Right ventricle myocardium superior (tissue), 1 donor: ENCODE results near the gene SLCO2A1. TPM values are rescaled to one million over a fixed set of nuclear protein-coding genes. Genes with fewer than 3 reads are reported as not detected.

ENCODE experiments used
- ATAC-seq: fragments of 200-7000 bp; cut with Tn5 transposase; one replicate; pipeline ENCODE4 v1.9.1; 2020; ENCODE audit warnings: mild to moderate bottlenecking; ENCODE audit not compliant: poor library complexity
- DNase-seq: peaks from one replicate; pipeline ENCODE4 v3.0.0-alpha.2; 2020
- intact Hi-C: fragments of 100-400 bp; cut with DNase I; formaldehyde crosslinking; loops from one replicate; pipeline ENCODE4 v1.11.2; 2022
- total RNA-seq: library from RNA; stranded (reverse); fragmentation: NEBNext Ultra II Directional; extraction: Animal tissue kit (Norgen Biotek cat#: 25700); gene quantifications from one replicate; pipeline ENCODE4 v1.2.1, GENCODE V29; 2021
- donor health status: DM: no; HTN: yes; CAD: no; lungs with severe emphysema.

The SLCO2A1 gene
- total RNA-seq, 1 donor from 2014 or later, result 8.3 TPM

- no peak for ATAC-seq
- DNase-seq, result no peak
- intact Hi-C loops, result no loop called here
Measured at GRCh38 chr3:133967992-133968892, 61.5 kb downstream of the SLCO2A1 start.

DNA sequence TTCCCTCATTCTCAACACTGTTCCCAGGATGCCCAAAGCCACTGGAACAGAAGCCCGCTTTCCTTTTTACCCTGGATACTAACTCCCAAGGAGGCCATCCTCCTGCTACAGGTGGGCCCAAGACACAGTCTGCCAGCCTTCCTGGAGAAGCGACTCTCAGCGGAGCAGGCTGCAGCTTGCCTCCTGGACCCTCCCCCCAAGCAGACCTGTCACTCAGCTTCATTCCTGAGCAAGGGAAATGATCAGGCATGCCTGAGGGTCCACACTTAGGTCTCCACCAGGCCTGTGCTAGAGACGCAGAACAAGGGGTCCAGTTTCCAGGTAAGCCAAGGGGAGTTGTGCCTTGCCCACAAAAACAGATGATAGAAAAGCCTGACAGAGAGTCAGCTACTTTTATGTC lies 62.8 kb downstream of the SLCO2A1 start:
- DNase-seq, result no peak
- intact Hi-C loops, result no loop called here
- no peak for ATAC-seq

DNA sequence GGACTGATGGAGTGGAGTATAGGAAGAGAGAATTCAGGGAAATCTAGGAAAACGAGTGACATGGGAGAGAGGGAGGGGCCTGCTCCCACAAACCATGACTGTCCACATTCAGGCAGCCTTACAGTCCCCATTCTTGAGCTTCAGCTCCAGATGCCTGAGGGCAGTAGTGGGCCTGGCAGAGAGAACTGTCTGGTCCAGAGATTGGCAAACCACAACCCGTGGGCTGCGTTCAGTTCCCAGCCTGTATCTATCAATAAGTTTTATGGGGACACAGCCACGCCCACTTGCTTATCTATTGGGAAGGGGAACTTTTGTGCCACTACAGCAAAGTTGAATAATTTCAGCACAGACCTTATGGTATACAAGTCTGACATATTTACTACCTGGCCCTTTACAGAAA lies 63.8 kb downstream of the SLCO2A1 start:
- DNase-seq (no peak), ATAC-seq (no peak)
- intact Hi-C loops, result no loop called here

GRCh38 chr3:133965013-133965570 lies 64.6 kb downstream of the SLCO2A1 start:
- DNase-seq (no peak), ATAC-seq (no peak)
- intact Hi-C loops, result no loop called here

DNA sequence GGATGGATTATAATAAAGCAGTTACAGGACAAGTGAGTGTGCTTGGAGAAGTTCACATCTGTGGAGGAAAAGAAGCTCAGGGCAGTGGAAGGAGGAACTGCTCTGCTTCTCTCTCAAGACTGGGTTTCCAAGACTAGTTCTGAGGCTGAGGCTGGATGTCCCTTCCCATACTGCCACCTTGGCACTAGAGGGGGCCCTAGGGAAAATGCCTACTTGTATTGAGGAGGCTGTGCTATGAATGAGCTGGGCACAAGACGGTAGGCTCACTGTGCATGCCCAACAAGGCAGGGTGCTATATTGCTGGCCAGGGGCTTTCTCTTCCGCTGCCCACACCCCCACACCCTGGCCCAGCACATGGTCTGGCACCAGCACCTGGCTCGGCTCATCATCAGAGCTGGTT lies 65.2 kb downstream of the SLCO2A1 start:
- ATAC-seq (no peak), DNase-seq (no peak)
- intact Hi-C loops, result no loop called here

DNA sequence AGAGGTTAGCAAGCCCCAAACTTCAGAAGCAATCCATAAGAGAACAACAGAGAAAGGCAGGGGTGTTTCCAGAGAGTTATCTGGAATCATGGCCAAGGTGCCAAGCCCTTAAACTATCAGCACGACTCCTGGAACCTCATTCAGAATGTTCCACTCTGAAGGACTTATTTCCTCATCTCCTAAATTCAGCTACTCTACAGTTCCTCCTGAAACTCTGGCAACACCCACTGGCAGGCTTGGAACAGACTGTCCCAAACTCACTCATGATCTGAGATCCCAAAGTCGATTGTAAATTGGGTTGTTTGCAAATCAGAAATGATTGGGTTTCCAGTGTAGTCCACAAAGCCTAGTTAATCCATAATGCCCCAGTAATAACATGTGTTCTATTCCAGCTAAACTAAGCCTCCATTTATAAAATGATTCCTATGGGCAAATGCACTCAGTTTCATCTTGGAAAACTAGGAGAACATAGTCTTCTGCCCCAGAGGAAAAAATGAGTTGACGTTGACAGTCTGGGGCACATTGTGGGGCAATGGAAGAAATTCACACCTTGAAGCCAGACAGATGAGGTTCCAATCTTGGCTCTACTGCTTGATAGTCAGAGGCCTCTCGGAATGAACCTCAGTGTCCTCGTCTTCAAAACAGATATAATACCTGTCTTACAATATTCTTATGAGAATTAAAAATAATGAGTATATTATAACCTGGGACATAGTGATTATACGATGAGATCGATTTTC lies 65.9 kb downstream of the SLCO2A1 start:
- DNase-seq (no peak), ATAC-seq (peak; percentile 20)
- intact Hi-C loops, result no loop called here

GRCh38 chr3:133962849-133963248 lies 66.9 kb downstream of the SLCO2A1 start:
- DNase-seq, result no peak
- intact Hi-C loops, result no loop called here
- ATAC-seq, result no peak

DNA sequence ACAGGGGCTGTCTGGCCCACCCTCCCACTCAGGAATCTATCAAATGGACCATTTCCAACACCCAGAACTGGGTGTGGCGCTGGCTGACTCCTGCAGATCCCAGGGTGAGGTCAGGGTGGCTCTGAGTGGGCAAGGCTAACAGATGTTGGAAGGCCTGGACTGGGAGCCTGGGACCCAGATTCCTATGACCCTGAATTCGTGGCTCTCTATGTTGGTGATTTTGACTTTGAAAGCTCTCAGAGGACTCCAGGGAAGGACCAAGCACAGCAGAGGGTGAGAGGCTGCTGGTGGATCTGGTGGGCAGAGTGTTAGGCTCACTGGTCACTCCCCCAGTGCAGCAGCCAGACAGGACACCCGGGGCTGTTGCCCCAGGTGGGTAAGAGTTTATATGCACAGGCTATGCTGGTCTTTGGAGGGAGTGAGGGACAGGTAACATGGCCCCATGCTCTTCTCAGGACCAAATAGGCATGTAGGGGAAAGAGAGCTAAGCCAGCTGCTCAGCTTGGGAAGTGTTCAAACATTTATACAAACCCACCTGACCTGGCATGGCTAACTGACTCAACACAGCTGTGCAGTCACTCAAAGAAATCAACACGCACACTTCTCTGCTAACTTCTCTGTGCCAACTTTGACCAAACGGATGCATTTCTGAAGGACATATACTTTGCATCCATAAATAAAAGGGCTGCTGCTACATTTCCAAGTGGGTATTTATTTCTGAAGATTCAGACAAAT lies 71.5 kb downstream of the SLCO2A1 start:
- intact Hi-C loops, result no loop called here
- ATAC-seq, result no peak
- DNase-seq, result no peak

DNA sequence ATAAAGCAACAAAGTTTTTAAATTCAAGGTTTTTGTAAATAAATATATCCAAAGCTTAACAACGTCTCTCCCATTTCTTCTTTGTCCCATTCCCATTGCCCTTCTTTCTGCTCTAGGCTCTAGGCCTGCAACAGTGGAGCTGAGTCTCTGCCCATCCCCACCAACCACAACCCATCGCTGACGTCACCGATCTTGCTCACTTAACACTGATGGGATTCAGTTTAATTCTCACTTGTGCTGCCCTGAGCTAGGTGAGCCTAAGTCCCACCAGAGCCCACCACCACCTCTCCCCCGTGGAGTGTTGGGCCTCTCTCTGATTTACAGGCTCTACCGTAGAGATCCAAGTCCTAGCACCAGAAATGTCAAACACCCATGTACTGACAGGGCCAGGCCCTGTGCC lies 72.7 kb downstream of the SLCO2A1 start:
- DNase-seq, result no peak
- no peak for ATAC-seq
- intact Hi-C loops, result no loop called here

GRCh38 chr3:133956353-133956752 lies 73.4 kb downstream of the SLCO2A1 start:
- intact Hi-C loops, result no loop called here
- peak; percentile 52 for DNase-seq
- ATAC-seq, result peak; percentile 12

DNA sequence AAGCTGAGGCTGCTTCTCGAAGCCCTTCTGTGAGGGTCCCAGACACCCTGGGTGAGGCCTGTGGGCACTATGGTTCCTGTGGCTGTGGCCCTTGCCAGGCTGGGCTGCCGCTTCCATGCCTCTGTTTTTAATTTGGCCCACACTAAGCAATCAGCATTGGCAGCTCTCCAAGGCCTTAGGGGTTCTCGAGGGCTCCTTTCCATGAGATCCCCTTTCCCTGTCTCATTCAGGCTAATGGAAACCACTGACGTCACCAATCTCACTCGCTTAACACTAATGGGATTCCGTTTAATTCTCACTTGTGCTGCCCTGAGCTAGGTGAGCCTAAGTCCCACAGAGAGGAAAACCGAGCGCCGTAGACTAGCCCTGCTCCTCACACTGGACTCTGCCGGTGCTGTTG lies 73.8 kb downstream of the SLCO2A1 start:
- DNase-seq (no peak), ATAC-seq (no peak)
- intact Hi-C loops, result no loop called here

DNA sequence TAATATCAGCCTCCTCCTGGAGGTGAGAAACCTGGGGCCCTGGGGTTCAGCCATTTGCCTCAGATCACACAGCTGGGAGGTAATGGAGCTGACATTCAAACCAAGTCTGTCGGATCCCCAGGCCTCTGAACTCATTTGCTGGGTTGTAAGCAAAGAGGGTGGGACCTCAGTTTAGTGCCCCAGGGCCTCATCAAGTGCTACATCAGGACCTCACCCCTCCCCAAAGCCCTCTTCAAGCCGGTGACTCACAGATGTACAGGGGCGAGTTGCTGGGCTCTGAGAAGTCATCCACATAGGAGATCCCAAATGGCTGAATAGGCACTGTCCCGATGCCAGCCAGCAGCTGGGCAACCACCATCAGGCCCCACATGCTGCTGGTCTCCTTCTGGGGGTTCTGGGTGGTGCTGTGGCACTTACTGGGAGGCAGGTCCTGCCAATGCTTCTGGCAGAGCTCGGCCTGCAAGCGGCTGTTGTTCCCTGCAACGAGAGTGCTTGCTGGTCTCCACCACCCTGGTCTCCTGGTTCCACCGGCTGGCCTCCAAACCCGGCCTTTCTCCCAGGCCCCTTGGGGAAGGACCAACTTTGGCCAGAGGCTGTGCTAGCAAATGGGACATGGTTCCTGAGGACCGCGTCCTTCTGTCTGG lies 74.9 kb downstream of the SLCO2A1 start:
- DNase-seq (no peak), ATAC-seq (no peak)
- intact Hi-C loops, result no loop called here

- DNase-seq, result no peak
- intact Hi-C loops, result no loop called here
- no peak for ATAC-seq
Measured at GRCh38 chr3:133953297-133953696, 76.4 kb downstream of the SLCO2A1 start.

GRCh38 chr3:133949438-133949837 lies 80.3 kb downstream of the SLCO2A1 start:
- DNase-seq (peak; percentile 19), ATAC-seq (peak; percentile 31)
- intact Hi-C loops, result no loop called here

- ATAC-seq (no peak), DNase-seq (peak; percentile 14)
- intact Hi-C loops, result no loop called here
Measured at GRCh38 chr3:133948996-133949395, 80.7 kb downstream of the SLCO2A1 start.

GRCh38 chr3:133948131-133948810 lies 81.5 kb downstream of the SLCO2A1 start:
- intact Hi-C loops, result no loop called here
- ATAC-seq (peak; percentile 8), DNase-seq (peak; percentile 38)

DNA sequence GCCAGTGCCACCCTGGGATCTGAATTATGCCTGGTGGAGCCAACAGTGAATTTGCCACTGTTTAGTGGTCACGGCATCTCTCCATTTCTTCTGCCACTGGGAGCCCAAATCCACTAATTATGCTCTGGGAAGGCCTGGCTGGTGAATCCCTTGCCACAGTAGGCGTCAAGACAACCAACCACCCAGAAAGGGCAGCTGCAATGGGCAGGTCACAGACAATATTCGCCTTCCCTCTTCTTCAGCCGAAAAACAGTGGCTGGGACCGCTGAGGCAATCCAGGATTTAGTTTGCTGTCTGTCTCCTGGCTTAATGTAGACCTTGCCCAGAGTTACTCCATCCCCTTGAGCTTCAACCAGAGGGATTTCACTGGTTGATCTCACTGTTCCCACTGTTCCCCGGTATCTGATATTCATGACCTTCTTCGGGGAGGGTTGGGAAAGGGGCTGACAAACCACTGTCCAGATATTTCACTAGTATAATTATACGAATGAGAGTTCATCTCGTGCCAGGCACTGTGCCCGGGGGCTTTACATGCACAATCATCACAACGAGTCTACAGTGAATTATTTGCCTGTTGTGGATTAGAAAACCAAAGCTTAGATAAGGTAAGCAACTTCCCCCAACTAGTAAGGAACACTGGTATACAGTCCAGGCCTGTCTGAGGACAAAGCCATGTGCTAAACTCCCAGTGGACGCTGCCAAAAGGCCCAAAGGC lies 84.2 kb downstream of the SLCO2A1 start:
- intact Hi-C loops, result no loop called here
- DNase-seq (no peak), ATAC-seq (no peak)
